Peyer's patch (tissue), 4 donors: ENCODE data around the gene TRUB1. TPM values are rescaled to one million over a fixed set of nuclear protein-coding genes. Genes with fewer than 3 reads are reported as not detected.

Experiments
- DNase-seq, 3 donors: peaks; one replicate each; pipeline ENCODE4 v3.0.0-alpha.2; 2017 to 2019
- H3K27ac ChIP-seq, 4 donors: fragments of 200-600 bp; sonication (generic); one replicate each; pipeline ENCODE4 v1.5.1; 2016 to 2019
- H3K27me3 ChIP-seq, 2 donors: fragments of 200-600 bp; sonication (generic); one replicate each; pipeline ENCODE4 v1.5.1; 2019
- H3K36me3 ChIP-seq, 3 donors: fragments of 200-600 bp; sonication (generic); one replicate each; pipeline ENCODE4 v1.5.1; 2016 to 2019
- H3K4me1 ChIP-seq, 4 donors: fragments of 200-600 bp; sonication (generic); one replicate each; pipeline ENCODE4 v1.5.1; 2016 to 2019
- H3K4me3 ChIP-seq, 4 donors: fragments of 200-600 bp; sonication (generic); 1 replicate in 3 of 4; 2 replicates in 1 of 4; pipeline ENCODE4 v1.5.1; 2016 to 2019; ENCODE audit warnings: mild to moderate bottlenecking in 1 of 4
- H3K9me3 ChIP-seq, 4 donors: fragments of 200-600 bp; sonication (generic); one replicate each; pipeline ENCODE4 v1.5.1; 2016 to 2019; ENCODE audit warnings: mild to moderate bottlenecking in 1 of 4
- POLR2A ChIP-seq, 2 donors: fragments of 450-650 bp; IDR thresholded peaks; one replicate each; pipeline ENCODE4 v1.5.1; 2017; ENCODE audit warnings: antibody characterized with exemption in 2 of 2, mild to moderate bottlenecking in 2 of 2, moderate library complexity in 2 of 2
- total RNA-seq, 4 donors: library from RNA; depleted of rRNA; stranded (reverse); fragments of >200 nt; gene quantifications; one replicate each; pipeline ENCODE4 v1.1.0, GENCODE V29; 2016
- TF ChIP-seq, protein P1 (sequence below), 6 experiments: fragments of 450-650 bp in 4 of 6; fragments of 200-600 bp in 2 of 6; sonication (generic) in 1 of 6; IDR thresholded peaks; one replicate each; pipeline ENCODE4 v1.5.1; 2017 to 2019; ENCODE audit warnings: antibody characterized with exemption in 6 of 6, mild to moderate bottlenecking in 3 of 6, moderate library complexity in 1 of 6

Gene TRUB1
- total RNA-seq, 4 donors from 2014 or later, result 9.9 to 19.3 (median 14.0) TPM

DNA sequence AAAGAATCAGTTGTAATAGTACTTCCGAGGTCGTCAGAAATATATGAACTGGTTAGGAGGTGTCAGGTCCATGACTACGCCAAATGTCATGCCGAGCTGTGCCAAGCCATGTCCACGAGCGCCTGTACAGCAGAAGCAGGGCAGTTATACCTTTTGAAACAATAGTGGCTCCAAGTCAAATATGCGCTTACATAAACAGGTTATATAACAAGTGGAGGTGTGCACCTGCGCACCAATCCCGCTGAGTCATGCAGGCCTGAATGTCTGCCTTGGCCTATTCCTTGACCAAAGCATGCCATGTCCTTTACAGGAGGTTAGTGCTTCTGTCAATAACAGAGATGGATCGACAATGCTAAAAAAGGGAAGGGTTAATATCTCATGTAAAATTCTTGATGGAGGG is 21.3 kb upstream of the TRUB1 start:
- Histone ChIP-seq H3K27me3 (no peaks in the 10 kb centered on the region), H3K4me3 (no peak overlapping the region), H3K4me1 (peaks cover 0 to 4% (median 0%) of the 10 kb centered on the region in 4 donors), H3K36me3 (no peaks in the 10 kb centered on the region), H3K9me3 (peaks cover 0 to 3% (median 0%) of the 10 kb centered on the region in 4 donors), H3K27ac (no peak overlapping the region)
- no peak for DNase-seq
- TF ChIP-seq, protein P1, sequence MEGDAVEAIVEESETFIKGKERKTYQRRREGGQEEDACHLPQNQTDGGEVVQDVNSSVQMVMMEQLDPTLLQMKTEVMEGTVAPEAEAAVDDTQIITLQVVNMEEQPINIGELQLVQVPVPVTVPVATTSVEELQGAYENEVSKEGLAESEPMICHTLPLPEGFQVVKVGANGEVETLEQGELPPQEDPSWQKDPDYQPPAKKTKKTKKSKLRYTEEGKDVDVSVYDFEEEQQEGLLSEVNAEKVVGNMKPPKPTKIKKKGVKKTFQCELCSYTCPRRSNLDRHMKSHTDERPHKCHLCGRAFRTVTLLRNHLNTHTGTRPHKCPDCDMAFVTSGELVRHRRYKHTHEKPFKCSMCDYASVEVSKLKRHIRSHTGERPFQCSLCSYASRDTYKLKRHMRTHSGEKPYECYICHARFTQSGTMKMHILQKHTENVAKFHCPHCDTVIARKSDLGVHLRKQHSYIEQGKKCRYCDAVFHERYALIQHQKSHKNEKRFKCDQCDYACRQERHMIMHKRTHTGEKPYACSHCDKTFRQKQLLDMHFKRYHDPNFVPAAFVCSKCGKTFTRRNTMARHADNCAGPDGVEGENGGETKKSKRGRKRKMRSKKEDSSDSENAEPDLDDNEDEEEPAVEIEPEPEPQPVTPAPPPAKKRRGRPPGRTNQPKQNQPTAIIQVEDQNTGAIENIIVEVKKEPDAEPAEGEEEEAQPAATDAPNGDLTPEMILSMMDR (IDR thresholded peaks at IDR 0.05), result no peak
- no peak for TF ChIP-seq POLR2A (IDR thresholded peaks at IDR 0.05)

DNA sequence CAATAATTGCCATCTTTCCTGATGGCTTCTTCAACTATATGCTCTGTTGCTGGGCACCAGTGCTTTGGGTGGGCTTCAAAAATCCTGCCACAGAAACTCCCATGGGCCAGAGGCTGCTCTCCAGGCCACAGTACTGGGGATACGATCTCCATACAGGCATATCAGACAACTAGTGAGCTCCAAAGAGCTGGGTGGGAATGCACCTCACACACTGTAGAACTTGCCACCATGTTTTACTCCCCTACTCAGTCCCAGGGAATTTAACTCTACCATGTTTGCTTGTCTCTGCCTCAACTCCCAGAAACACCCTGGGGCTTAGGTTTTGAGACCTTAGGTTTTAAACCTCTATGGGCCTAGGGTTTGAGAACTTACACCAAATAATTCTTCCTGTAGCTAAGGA is 20.5 kb upstream of the TRUB1 start:
- H3K9me3 ChIP-seq, result peaks cover 0 to 3% (median 0%) of the 10 kb centered on the region in 4 donors
- H3K27ac ChIP-seq, result no peak overlapping the region
- no peak for TF ChIP-seq POLR2A (IDR thresholded peaks at IDR 0.05)
- TF ChIP-seq, protein P1 (IDR thresholded peaks at IDR 0.05), result no peak
- H3K36me3 ChIP-seq, result no peaks in the 10 kb centered on the region
- peaks cover 0 to 4% (median 0%) of the 10 kb centered on the region in 4 donors for H3K4me1 ChIP-seq
- no peak for DNase-seq
- H3K4me3 ChIP-seq, result no peak overlapping the region
- no peaks in the 10 kb centered on the region for H3K27me3 ChIP-seq

DNA sequence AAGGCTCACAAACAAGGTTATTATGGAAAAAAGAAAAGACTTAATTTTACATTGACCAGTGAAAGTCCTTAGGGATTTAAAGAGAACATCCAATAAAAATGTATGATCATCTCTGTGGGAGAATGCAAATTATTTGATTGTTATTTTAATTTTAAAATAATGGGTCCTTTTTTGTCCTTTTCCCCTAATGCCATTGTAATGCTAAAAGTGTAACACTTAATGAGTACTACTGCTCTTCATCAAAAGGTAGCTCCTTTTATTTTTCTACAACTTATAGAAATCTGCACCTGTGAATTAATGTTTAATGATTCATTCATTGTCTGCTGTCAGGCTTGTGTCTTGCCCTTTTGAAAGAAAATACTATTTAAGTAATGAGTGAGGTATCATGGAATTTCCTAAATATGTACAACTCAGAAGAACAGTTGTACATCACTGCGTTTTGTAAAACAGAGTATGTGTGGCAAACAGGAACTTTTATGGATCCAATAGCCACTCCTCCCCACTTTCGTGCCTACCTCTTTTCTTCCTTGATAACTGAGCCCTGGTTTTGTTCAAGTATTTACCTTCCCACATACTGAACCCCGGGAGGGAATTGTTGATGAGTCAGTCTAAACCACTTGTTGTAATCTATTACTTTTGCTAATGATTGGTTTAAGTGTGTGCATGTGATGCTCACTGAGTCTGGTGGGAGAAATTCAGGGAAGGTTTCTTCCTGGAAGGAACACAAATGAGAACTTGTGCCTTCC is 19.9 kb upstream of the TRUB1 start:
- Histone ChIP-seq H3K4me3 (no peak overlapping the region), H3K27ac (no peak overlapping the region), H3K4me1 (peaks cover 0 to 4% (median 0%) of the 10 kb centered on the region in 4 donors), H3K27me3 (no peaks in the 10 kb centered on the region), H3K36me3 (no peaks in the 10 kb centered on the region), H3K9me3 (peaks cover 0 to 3% (median 0%) of the 10 kb centered on the region in 4 donors)
- TF ChIP-seq, protein P1 (IDR thresholded peaks at IDR 0.05), result no peak
- TF ChIP-seq POLR2A (IDR thresholded peaks at IDR 0.05), result no peak
- DNase-seq, result no peak

DNA sequence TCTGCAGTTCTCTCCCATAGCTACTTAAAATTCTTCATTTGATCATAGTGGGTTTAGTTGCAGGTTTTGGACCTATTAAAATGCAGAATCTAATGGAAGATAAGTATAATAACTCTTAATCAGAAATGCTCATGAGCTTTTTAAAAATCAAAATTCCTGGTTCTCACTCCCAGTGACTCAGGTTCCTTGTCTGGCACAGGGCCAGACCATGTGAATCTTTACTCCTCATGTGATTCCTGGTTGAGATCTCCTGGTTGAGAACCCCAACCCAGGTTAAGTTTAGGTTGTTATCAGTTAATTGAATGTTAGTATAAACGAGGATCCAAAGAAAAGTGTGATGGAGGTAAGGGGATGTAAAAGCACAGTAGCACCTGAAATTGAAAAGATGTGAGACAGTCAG is 17.5 kb upstream of the TRUB1 start:
- DNase-seq, result no peak
- Histone ChIP-seq H3K4me3 (no peak overlapping the region), H3K36me3 (no peaks in the 10 kb centered on the region), H3K27me3 (no peaks in the 10 kb centered on the region), H3K4me1 (peaks cover 0 to 4% (median 0%) of the 10 kb centered on the region in 4 donors), H3K9me3 (no peaks in the 10 kb centered on the region), H3K27ac (no peak overlapping the region)
- TF ChIP-seq POLR2A (IDR thresholded peaks at IDR 0.05), result no peak
- TF ChIP-seq, protein P1 (IDR thresholded peaks at IDR 0.05), result no peak

DNA sequence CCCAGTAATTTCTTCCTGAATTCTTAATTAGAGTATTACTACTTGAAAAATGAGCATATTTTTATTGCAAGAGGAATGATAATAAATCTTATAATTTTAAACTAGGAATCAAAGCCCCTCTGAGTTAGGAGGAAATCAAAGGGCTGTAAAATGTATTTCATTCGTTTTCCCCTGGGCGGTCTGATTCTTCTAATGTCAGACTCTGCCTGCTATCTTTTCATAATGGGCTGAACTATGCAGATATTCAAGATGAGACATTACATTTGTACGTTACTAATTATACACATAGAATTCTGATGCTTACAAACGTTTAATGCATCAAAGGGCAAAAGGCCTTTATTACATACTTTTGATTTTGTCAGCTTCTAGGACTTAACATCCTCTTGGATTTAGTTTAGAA is 16.0 kb upstream of the TRUB1 start:
- H3K36me3 ChIP-seq, result no peaks in the 10 kb centered on the region
- no peaks in the 10 kb centered on the region for H3K9me3 ChIP-seq
- H3K27me3 ChIP-seq, result no peaks in the 10 kb centered on the region
- TF ChIP-seq, protein P1 (IDR thresholded peaks at IDR 0.05), result no peak
- TF ChIP-seq POLR2A (IDR thresholded peaks at IDR 0.05), result no peak
- DNase-seq, result no peak
- no peaks in the 10 kb centered on the region for H3K4me1 ChIP-seq
- no peak overlapping the region for H3K27ac ChIP-seq
- no peak overlapping the region for H3K4me3 ChIP-seq
